HepG2 (cell line): ENCODE measurements around the gene FLAD1. TPM values are rescaled to one million over a fixed set of nuclear protein-coding genes. Genes with fewer than 3 reads are reported as not detected.

Source experiments
- CBFB ChIP-seq: sonication (generic); formaldehyde crosslinking; IDR thresholded peaks from 2 replicates; pipeline ENCODE4 v1.4.0; 2020; ENCODE audit warnings: missing genetic modification reagents
- HHEX ChIP-seq: IDR thresholded peaks from 2 replicates; pipeline ENCODE4 v1.6.1; 2016; ENCODE audit warnings: control low read depth
- MED13 ChIP-seq: sonication (generic); formaldehyde crosslinking; IDR thresholded peaks from 2 replicates; pipeline ENCODE4 v1.5.0; 2020; ENCODE audit warnings: missing genetic modification reagents
- MEF2D ChIP-seq: sonication (generic); formaldehyde crosslinking; IDR thresholded peaks from 2 replicates; pipeline ENCODE4 v1.5.1; 2020; ENCODE audit warnings: mild to moderate bottlenecking, missing genetic modification reagents
- MEIS1 ChIP-seq: sonication (generic); formaldehyde crosslinking; IDR thresholded peaks from 2 replicates; pipeline ENCODE4 v1.9.0; 2021; ENCODE audit warnings: mild to moderate bottlenecking, missing genetic modification reagents, moderate library complexity, borderline replicate concordance
- NCOA5 ChIP-seq: sonication (generic); formaldehyde crosslinking; IDR thresholded peaks from 2 replicates; pipeline ENCODE4 v1.4.0; 2020; ENCODE audit warnings: missing genetic modification reagents
- PTBP1 ChIP-seq: fragments of 200-400 bp; formaldehyde crosslinking; IDR thresholded peaks from 2 replicates; pipeline ENCODE4 v1.6.1; 2018; ENCODE audit warnings: low read length, low read depth; ENCODE audit not compliant: poor library complexity, severe bottlenecking
- RFX1 ChIP-seq: fragments of 450-650 bp; IDR thresholded peaks from 2 replicates; pipeline ENCODE4 v1.6.1; 2017
- SALL1 ChIP-seq: sonication (generic); formaldehyde crosslinking; IDR thresholded peaks from 2 replicates; pipeline ENCODE4 v1.8.0; 2022; ENCODE audit warnings: mild to moderate bottlenecking, missing genetic modification reagents
- SKI ChIP-seq: fragments of 450-650 bp; IDR thresholded peaks from one replicate; pipeline ENCODE4 v1.6.1; 2018; ENCODE audit warnings: mild to moderate bottlenecking; ENCODE audit not compliant: partially characterized antibody
- TBP ChIP-seq: sonication (generic); formaldehyde crosslinking; IDR thresholded peaks from 2 replicates; pipeline ENCODE4 v1.5.0; 2020; ENCODE audit warnings: missing genetic modification reagents
- TP53 ChIP-seq: sonication (generic); formaldehyde crosslinking; conservative IDR thresholded peaks from 2 replicates; pipeline ENCODE4 v1.4.0; 2020; ENCODE audit warnings: missing genetic modification reagents
- ZFP41 ChIP-seq: sonication (generic); formaldehyde crosslinking; IDR thresholded peaks from 2 replicates; pipeline ENCODE4 v1.4.0; 2020; ENCODE audit warnings: mild to moderate bottlenecking, missing genetic modification reagents, borderline replicate concordance
- ZKSCAN5 ChIP-seq: sonication (generic); formaldehyde crosslinking; IDR thresholded peaks from 2 replicates; pipeline ENCODE4 v1.5.1; 2020; ENCODE audit warnings: mild to moderate bottlenecking, missing genetic modification reagents
- ZNF180 ChIP-seq: sonication (generic); formaldehyde crosslinking; IDR thresholded peaks from 2 replicates; pipeline ENCODE4 v1.4.0; 2020; ENCODE audit warnings: low read depth, missing genetic modification reagents, borderline replicate concordance
- ZNF329 ChIP-seq: sonication (generic); formaldehyde crosslinking; IDR thresholded peaks from 2 replicates; pipeline ENCODE4 v1.9.0; 2021; ENCODE audit warnings: low read depth, mild to moderate bottlenecking, missing genetic modification reagents
- ZNF34 ChIP-seq: sonication (generic); formaldehyde crosslinking; IDR thresholded peaks from 2 replicates; pipeline ENCODE4 v1.4.0; 2020; ENCODE audit warnings: mild to moderate bottlenecking, missing genetic modification reagents, borderline replicate concordance
- ZNF441 ChIP-seq: sonication (generic); formaldehyde crosslinking; IDR thresholded peaks from 2 replicates; pipeline ENCODE4 v1.7.0; 2021; ENCODE audit warnings: missing genetic modification reagents, borderline replicate concordance
- ZNF570 ChIP-seq: sonication (generic); formaldehyde crosslinking; IDR thresholded peaks from 2 replicates; pipeline ENCODE4 v1.4.0; 2020; ENCODE audit warnings: mild to moderate bottlenecking, missing genetic modification reagents, borderline replicate concordance
- ZNF615 ChIP-seq: sonication (generic); formaldehyde crosslinking; IDR thresholded peaks from 2 replicates; pipeline ENCODE4 v1.5.0; 2020; ENCODE audit warnings: mild to moderate bottlenecking, missing genetic modification reagents, borderline replicate concordance
- ZNF761 ChIP-seq: sonication (generic); formaldehyde crosslinking; conservative IDR thresholded peaks from 2 replicates; pipeline ENCODE4 v1.4.0; 2020; ENCODE audit warnings: mild to moderate bottlenecking, missing genetic modification reagents
- ZSCAN12 ChIP-seq: sonication (generic); formaldehyde crosslinking; IDR thresholded peaks from 2 replicates; pipeline ENCODE4 v1.9.0; 2021; ENCODE audit warnings: mild to moderate bottlenecking, missing genetic modification reagents
- polyA plus RNA-seq, 8 experiments: library from polyadenylated mRNA; depleted of rRNA in 3 of 8; stranded (reverse) in 7 of 8; unstranded in 1 of 8; fragments of >200 nt; fragmentation: Illumina TruSeq in 4 of 8; extraction: Trizol in 4 of 8; gene quantifications; 2 replicates each; pipeline versions ENCODE4 v1.2.1 to v1.2.3, GENCODE V29; 2011 to 2016; ENCODE audit warnings: low read depth in 4 of 8, missing spikeins in 1 of 8, mixed read lengths in 1 of 8; ENCODE audit not compliant: insufficient read depth in 1 of 8
- total RNA-seq, 5 experiments: library from RNA; depleted of rRNA; stranded (reverse); fragments of >200 nt; fragmentation: Illumina TruSeq; extraction: Trizol; gene quantifications; 2 replicates each; pipeline ENCODE4 v1.2.3, GENCODE V29; 2016; ENCODE audit warnings: low read depth in 1 of 5
- TF ChIP-seq, protein P1 (sequence below): sonication (generic); formaldehyde crosslinking; IDR thresholded peaks from 2 replicates; pipeline ENCODE4 v1.5.0; 2020; ENCODE audit warnings: mild to moderate bottlenecking, missing genetic modification reagents
- TF ChIP-seq, protein P2 (sequence below): conservative IDR thresholded peaks from 2 replicates; pipeline ENCODE4 v1.6.1; 2018; ENCODE audit warnings: missing genetic modification reagents
- TF ChIP-seq, protein P3 (sequence below): sonication (generic); formaldehyde crosslinking; IDR thresholded peaks from 2 replicates; pipeline ENCODE4 v1.4.0; 2020; ENCODE audit warnings: missing genetic modification reagents; ENCODE audit errors: not compliant biosample characterization
- TF ChIP-seq, protein P4 (sequence below): sonication (generic); formaldehyde crosslinking; IDR thresholded peaks from 2 replicates; pipeline ENCODE4 v1.5.1; 2020; ENCODE audit warnings: missing genetic modification reagents, mild to moderate bottlenecking, borderline replicate concordance

The FLAD1 gene
- total and polyA plus RNA-seq, 2 of the 13 experiments (the other 11 are each of a cell fraction or from before 2014, with no cell fraction given), result 25.9 to 32.8 TPM

DNA sequence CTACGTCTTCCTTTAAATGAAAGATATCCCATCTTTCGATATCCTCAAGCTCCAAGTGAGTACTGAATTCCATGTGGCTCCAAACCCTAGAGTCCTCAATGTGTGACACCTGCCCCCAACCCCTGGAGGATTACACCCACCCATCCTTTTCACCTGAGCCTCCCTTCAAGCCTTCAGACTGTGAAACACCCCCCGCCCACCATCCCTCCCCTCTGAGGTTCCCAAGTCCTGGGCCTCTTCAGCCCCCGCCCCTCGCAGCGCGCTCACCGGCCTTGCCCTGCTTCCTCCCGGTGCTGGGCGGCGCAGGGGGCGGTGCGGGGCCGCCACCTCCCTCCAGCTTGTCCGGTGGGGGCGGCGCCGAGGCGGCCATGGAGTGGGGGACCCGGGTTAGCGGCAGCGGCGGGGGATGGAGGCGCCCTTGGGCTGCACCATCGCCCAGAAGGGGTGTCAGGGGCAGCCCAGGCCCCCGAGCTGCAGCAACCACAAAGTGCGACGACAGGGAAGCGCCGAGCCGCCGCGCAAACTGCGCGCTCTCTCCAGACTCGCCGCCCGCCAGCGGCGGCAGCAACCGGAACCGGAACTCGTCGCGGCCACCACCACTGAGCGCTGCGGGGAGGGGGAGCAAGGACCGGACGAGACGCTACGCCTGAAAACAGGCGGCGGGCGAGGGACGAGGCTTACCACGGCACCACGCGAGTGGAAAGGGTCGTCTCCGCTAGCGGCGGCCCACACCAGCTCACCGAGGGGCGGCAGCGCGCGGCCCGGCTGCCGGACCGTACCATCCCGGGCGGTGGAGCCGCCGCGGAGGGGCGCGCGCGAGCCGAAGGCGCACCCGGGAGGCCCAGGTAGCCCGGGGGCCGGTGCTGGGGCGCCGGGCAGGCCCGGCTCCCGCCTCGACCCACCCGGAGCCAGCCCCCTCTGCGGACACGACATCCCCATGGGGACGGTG, 21.7 kb upstream of the FLAD1 start, which contains the start of gene PYGO2 (continued):
- TF ChIP-seq TBP (CRISPR knock-in tag), result no peak
- TF ChIP-seq CBFB (CRISPR knock-in tag), result peak; percentile 84
- TF ChIP-seq ZNF180 (CRISPR knock-in tag), result no peak
- TF ChIP-seq ZNF570 (CRISPR knock-in tag), result no peak
- TF ChIP-seq ZSCAN12 (CRISPR knock-in tag), result peak; percentile 87; the same call in 1 of the 2 replicates
- TF ChIP-seq RFX1, result no peak
- no peak; the same call in 1 of the 2 replicates for TF ChIP-seq MEIS1 (CRISPR knock-in tag)
- no peak for TF ChIP-seq MED13 (CRISPR knock-in tag)
- no peak for TF ChIP-seq MEF2D (CRISPR knock-in tag)
- TF ChIP-seq PTBP1, result no peak
- no peak for TF ChIP-seq HHEX (CRISPR knock-in tag)
- TF ChIP-seq TP53 (CRISPR knock-in tag), result 0 out of 2 replicates have a peak, but pooled peaks have one; percentile 52
- TF ChIP-seq, protein P1, sequence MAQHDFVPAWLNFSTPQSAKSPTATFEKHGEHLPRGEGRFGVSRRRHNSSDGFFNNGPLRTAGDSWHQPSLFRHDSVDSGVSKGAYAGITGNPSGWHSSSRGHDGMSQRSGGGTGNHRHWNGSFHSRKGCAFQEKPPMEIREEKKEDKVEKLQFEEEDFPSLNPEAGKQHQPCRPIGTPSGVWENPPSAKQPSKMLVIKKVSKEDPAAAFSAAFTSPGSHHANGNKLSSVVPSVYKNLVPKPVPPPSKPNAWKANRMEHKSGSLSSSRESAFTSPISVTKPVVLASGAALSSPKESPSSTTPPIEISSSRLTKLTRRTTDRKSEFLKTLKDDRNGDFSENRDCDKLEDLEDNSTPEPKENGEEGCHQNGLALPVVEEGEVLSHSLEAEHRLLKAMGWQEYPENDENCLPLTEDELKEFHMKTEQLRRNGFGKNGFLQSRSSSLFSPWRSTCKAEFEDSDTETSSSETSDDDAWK (CRISPR knock-in tag), result no peak
- TF ChIP-seq ZFP41 (CRISPR knock-in tag), result no peak; the same call in 1 of the 2 replicates
- TF ChIP-seq, protein P2, sequence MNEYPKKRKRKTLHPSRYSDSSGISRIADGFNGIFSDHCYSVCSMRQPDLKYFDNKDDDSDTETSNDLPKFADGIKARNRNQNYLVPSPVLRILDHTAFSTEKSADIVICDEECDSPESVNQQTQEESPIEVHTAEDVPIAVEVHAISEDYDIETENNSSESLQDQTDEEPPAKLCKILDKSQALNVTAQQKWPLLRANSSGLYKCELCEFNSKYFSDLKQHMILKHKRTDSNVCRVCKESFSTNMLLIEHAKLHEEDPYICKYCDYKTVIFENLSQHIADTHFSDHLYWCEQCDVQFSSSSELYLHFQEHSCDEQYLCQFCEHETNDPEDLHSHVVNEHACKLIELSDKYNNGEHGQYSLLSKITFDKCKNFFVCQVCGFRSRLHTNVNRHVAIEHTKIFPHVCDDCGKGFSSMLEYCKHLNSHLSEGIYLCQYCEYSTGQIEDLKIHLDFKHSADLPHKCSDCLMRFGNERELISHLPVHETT, result peak; percentile 97
- TF ChIP-seq, protein P3, sequence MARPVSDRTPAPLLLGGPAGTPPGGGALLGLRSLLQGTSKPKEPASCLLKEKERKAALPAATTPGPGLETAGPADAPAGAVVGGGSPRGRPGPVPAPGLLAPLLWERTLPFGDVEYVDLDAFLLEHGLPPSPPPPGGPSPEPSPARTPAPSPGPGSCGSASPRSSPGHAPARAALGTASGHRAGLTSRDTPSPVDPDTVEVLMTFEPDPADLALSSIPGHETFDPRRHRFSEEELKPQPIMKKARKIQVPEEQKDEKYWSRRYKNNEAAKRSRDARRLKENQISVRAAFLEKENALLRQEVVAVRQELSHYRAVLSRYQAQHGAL (CRISPR knock-in tag), result peak; percentile 52
- peak; percentile 81; the same call in 1 of the 2 replicates for TF ChIP-seq ZNF441 (CRISPR knock-in tag)
- peak; percentile 74 for TF ChIP-seq SALL1 (CRISPR knock-in tag)
- no peak for TF ChIP-seq NCOA5
- TF ChIP-seq ZNF329 (CRISPR knock-in tag), result no peak
- TF ChIP-seq ZKSCAN5 (CRISPR knock-in tag), result no peak
- TF ChIP-seq ZNF761 (CRISPR knock-in tag), result peak; percentile 68; the same call in 1 of the 2 replicates
- TF ChIP-seq ZNF34, result no peak
- no peak for TF ChIP-seq ZNF615
- TF ChIP-seq, protein P4, sequence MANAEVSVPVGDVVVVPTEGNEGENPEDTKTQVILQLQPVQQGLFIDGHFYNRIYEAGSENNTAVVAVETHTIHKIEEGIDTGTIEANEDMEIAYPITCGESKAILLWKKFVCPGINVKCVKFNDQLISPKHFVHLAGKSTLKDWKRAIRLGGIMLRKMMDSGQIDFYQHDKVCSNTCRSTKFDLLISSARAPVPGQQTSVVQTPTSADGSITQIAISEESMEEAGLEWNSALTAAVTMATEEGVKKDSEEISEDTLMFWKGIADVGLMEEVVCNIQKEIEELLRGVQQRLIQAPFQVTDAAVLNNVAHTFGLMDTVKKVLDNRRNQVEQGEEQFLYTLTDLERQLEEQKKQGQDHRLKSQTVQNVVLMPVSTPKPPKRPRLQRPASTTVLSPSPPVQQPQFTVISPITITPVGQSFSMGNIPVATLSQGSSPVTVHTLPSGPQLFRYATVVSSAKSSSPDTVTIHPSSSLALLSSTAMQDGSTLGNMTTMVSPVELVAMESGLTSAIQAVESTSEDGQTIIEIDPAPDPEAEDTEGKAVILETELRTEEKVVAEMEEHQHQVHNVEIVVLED (CRISPR knock-in tag), result peak; percentile 55; the same call in 1 of the 2 replicates
- TF ChIP-seq SKI, result peak; percentile 74
